GM08714 (cell line): Measurements from ENCODE around the gene ACP2.

Experiments used
- H3K4me3 ChIP-seq: fragments of 200-500 bp; sonication (Bioruptor generic); 2 replicates; pipeline ENCODE4 v1.5.1; 2014; ENCODE audit warnings: mild to moderate bottlenecking, low read length, inconsistent platforms
- ZNF274 ChIP-seq: IDR thresholded peaks from 2 replicates; pipeline ENCODE4 v1.6.1; 2012; ENCODE audit warnings: mild to moderate bottlenecking, low read depth, low read length

ACP2 gene

DNA sequence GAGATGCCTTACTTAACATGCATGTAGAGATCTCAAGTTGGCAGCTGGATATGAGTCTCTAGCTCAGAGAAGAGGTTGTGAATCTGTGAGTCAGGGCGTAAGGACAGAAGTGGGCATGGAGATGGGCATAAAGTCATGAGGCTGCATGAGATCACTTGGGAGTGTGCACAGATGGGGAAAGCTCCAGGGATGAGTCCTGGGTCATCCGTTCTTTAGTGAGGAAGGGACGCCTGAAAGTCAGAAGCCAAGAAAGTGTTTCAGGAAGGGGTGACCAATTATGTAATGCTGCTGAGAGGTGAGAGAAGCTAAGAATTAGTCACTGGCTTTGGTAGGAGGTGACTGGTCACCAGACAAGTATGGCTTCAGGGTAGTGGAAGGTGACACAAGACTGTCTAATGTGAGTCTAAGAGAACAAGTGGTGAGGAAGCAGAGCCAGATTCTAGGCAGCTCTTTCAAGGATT is 6.7 kb downstream of the ACP2 start:
- H3K4me3 ChIP-seq, result no peak overlapping the region
- TF ChIP-seq ZNF274, result no peak

DNA sequence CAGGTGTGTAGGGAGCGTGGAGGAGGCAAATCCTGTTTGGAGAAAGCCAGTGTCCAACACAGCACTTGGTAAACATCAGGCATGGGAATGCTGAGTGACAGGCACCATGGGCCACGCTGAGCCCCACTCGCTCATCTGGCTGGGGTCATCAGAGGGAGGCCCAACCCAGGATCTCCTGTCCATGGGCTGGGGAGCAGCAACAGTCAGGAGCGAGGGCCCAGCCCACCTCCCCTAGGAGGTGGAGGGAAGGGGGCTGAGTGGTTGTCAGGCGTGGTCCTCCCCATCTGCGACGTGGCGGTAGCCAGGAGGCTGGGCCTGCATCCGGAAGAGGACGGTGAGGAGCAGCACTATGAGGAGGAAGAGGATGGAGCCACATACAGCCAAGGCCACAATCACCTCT is 8.8 kb downstream of the ACP2 start:
- no peak overlapping the region for H3K4me3 ChIP-seq
- TF ChIP-seq ZNF274, result no peak

DNA sequence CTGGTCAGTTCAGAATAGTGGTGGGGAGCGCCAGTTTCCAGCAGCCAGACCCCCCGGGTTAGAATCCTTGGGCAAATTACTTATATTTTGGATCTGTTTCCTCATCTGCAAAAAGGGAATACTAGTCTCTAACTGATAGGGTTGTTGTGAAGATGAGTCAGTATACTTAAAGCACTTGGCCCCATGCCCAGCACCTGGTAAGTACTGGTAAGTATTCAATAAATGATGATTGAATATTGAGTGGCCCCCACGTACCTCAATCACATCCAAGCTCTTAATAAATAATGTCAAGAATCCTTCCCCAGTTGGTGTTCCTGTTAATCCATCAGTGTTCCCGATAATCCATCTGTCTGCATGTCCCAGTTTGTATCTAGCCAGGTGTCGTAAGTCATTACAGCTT is 12.1 kb downstream of the ACP2 start:
- no peak overlapping the region for H3K4me3 ChIP-seq
- no peak for TF ChIP-seq ZNF274

DNA sequence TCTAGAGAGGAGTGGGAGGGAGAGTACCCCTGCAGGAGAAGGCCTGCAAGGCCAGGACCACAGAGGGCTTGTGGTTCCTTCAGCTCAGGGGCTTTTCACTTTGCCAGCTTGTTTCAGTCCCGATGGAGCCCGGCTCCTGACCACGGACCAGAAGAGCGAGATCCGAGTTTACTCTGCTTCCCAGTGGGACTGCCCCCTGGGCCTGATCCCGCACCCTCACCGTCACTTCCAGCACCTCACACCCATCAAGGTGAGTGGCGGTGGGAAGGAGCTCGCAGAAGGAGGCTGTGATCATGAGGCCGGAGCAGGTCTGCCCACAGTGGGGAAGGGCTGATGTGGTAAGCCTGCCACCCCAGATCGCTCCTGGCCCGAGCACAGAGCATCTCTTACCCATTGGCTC is 13.5 kb downstream of the ACP2 start:
- no peak for TF ChIP-seq ZNF274

GRCh38 chr11:47234669-47235100 is 13.9 kb downstream of the ACP2 start:
- TF ChIP-seq ZNF274, result no peak
- no peak overlapping the region for H3K4me3 ChIP-seq

More for the DNA sequence above, 13.5 kb downstream of the ACP2 start:
- no peak overlapping the region for H3K4me3 ChIP-seq

DNA sequence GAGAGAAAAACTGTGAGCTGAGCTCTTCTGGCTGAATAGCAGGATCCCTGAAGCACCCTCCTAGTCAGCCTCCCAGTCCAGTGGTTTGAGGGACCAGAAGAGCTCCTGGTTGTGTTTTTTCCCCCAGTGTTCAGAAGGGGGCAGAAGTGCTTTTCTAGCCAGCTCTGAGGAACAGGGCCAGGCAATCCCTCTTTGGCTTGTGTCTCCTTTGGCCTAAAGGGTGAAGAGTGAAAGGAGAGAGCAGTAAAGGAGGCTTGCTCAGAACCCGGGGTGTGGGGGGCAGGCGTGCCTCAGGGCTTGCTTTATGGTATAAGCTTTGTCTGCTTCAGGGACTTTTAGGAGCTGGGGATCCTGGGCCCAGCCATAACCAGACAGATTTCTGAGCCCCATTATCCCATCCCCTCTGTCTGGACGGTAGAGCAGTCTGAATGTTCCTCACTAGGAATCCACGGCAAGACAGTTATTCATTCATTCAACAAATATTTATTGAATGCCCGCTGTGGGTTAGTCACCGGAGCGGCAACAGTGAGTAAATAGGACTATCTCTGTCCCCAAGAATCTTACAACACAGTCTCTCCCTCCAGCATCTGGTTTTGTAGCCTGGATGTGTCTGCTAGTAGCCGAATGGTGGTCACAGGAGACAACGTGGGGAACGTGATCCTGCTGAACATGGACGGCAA is 14.5 kb downstream of the ACP2 start:
- TF ChIP-seq ZNF274, result no peak

DNA sequence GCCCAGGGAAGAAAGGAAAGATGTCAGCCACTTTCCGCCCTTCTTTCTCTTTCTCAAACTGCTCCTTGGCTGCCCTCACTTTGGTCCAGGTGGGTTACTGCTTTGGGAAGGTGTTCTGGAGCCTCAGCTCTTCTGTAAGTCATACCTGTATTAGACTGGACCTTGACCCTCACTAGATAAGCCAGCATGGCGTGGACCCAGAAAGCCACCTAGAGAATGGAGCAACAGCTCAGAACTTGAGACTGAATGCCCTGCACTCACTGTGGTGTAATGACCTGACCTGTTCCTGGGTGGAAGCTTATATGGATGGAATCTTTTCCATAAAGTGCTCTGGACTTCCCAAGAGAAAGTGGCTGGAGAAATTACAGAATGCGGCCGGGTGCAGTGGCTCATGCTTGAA is 15.6 kb downstream of the ACP2 start:
- H3K4me3 ChIP-seq, result no peak overlapping the region
- TF ChIP-seq ZNF274, result no peak

More for the DNA sequence above, 14.5 kb downstream of the ACP2 start:
- no peak overlapping the region for H3K4me3 ChIP-seq

- no peak overlapping the region for H3K4me3 ChIP-seq
- no peak for TF ChIP-seq ZNF274
Observed at GRCh38 chr11:47229161-47229560, 19.5 kb downstream of the ACP2 start.

- no peak overlapping the region for H3K4me3 ChIP-seq
- TF ChIP-seq ZNF274, result no peak
Observed at GRCh38 chr11:47225552-47226400, 22.8 kb downstream of the ACP2 start.

DNA sequence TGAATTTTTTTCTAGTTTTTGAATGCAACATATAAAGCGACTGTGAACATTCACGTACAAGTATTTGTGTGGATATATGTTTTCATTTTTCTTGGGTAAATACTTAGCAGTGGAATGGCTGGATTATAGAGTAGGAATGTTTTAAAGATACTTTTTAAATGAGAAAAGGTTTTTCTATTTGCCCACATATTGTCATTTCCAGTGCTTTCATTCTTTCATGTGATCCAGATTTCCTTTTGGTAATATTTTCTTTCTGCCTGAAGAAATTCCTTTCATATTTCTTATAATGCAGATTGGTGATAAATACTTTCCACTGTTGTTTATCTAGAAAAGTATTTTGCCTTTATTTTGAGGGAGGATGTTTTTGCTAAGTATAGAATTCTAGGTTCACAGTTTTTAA is 25.9 kb downstream of the ACP2 start:
- no peak overlapping the region for H3K4me3 ChIP-seq
- no peak for TF ChIP-seq ZNF274

DNA sequence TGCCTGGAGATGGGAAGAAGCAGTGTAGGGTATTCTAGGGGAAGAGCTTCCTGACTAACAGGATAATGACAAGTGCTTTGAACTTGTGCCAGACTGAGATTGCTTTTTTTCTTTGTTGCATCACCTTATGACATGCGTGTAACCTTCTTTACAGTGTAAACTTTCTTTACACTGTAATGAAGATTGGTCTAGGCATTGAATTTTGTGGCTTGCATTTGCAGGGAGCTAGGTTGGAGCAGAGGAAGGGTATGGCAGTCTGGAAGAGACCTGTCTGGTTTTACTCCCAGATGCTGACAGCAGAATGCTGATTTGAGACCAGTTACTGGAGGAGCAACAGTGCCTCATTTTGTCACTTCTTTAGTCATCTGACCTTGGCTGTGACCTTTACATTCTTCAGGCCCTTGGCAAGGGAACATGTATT is 28.2 kb downstream of the ACP2 start:
- no peak overlapping the region for H3K4me3 ChIP-seq
- TF ChIP-seq ZNF274, result no peak

DNA sequence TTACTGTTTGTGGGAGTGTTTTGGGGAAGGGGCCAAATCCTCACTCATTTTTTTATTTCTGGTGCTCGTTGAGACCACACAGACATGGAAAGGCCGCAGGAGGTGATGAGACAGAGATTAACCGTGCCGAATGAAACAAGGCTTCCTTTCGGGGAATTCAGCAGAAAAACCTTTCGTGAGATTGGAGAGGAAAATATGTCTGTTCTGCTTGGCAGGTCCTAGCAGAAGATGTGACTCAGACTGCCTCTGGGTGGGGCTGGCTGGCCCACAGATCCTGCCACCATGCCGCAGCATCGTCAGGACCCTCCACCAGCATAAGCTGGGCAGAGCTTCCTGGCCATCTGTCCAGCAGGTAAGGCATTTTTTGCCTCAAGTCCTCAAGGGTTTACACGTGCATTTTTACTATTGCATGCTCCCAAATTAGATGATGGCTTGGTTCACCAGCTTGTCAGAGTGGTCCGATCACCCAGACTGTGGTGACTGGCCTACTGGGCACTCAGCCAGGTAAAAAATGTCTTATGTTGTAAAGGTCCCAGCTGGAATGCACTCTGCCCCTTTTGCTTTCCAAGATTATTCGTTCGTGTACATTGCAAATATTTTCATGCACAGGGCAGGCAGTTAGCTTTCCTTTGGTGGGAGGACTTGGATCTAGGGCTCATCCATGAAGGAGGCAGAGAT is 32.4 kb downstream of the ACP2 start:
- TF ChIP-seq ZNF274, result no peak
- H3K4me3 ChIP-seq, result peak overlapping the region; percentile 70

GRCh38 chr11:47215366-47215910 is 33.2 kb downstream of the ACP2 start:
- H3K4me3 ChIP-seq, result peak overlapping the region; percentile 70
- no peak for TF ChIP-seq ZNF274

DNA sequence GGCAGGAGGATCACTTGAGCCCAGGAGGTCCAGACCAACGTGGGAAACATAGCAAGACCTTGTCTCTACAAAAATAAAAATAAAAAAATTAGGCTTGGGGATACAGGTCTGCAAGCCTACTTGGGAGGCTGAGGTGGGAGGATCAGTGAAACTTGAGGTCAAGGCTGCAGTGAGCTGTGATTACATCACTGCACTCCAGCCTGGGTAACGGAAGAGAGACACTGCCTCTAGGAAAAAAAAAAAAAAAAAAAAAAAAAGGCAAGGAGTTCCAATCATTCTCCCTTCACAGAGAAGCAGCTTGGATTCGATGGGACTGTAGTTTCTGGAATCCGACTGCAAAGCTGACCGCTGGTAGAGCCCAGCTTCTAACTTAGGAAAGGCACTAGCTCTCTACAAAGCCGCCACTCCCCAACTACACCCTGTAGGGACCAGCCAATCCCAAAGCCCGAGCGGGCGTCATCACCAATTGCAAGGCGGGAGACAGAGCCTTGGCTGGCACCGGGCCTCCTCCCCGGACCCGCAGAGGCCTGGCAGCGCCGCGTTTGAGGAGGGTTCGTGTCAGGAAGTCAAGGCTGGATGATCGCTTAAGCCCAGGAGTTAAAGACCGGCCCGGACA is 34.6 kb downstream of the ACP2 start:
- no peak for TF ChIP-seq ZNF274
- H3K4me3 ChIP-seq, result peak overlapping the region; percentile 58; the same call in 1 of the 2 replicates
